IMR-90 (cell line): ENCODE measurements around the gene SUGP2. TPM values are rescaled to one million over a fixed set of nuclear protein-coding genes. Genes with fewer than 3 reads are reported as not detected.

Experiments
- ATAC-seq: fragments of 200-7000 bp; cut with Tn5 transposase; 2 replicates; pipeline ENCODE4 v1.9.1; 2020; ENCODE audit warnings: low read depth, mild to moderate bottlenecking, moderate library complexity
- BruUV-seq: library from RNA; stranded (reverse); fragments of 400-500 nt; replicated peaks from 2 replicates; lab custom pipeline; 2021; lab: Mats Ljungman, UMichigan
- CTCF ChIA-PET: fragments of 300-600 bp; formaldehyde crosslinking; extraction: SDS; loops from one replicate; lab custom pipeline; 2021; ENCODE audit warnings: antibody characterized with exemption; lab: Yijun Ruan, JAX
- POLR2A ChIA-PET: fragments of 300-600 bp; sonication (Branson Sonifier 250); formaldehyde crosslinking; loops from one replicate; lab custom pipeline; 2022; ENCODE audit warnings: antibody characterized with exemption; ENCODE audit not compliant: unreplicated experiment; lab: Charles Lee
- DNase-seq: peaks from one replicate; pipeline ENCODE4 v3.0.0; 2013
- H2AFZ ChIP-seq: replicated peaks from 2 replicates; pipeline ENCODE3; 2013; ENCODE audit warnings: low read length, mild to moderate bottlenecking; ENCODE audit not compliant: poor library complexity
- H2AK5ac ChIP-seq: 2 replicates; pipeline ENCODE4 v1.6.1; 2013; ENCODE audit warnings: low read depth, low read length, inconsistent platforms
- H2AK9ac ChIP-seq: replicated peaks from 2 replicates; pipeline ENCODE3; 2013; ENCODE audit warnings: mild to moderate bottlenecking, low read depth, low read length, moderate library complexity; ENCODE audit not compliant: poor library complexity
- H2BK120ac ChIP-seq: 2 replicates; pipeline ENCODE4 v1.6.1; 2013; ENCODE audit warnings: low read depth, low read length, inconsistent platforms
- H2BK15ac ChIP-seq: 3 replicates; pipeline ENCODE4 v1.6.1; 2013; ENCODE audit warnings: low read depth, low read length, inconsistent platforms
- H2BK20ac ChIP-seq: 2 replicates; pipeline ENCODE4 v1.6.1; 2013; ENCODE audit warnings: low read depth, mild to moderate bottlenecking, inconsistent platforms, low read length, moderate library complexity
- H2BK5ac ChIP-seq: 2 replicates; pipeline ENCODE4 v1.6.1; 2013; ENCODE audit warnings: mild to moderate bottlenecking, low read depth, low read length, inconsistent platforms; ENCODE audit not compliant: poor library complexity, severe bottlenecking
- H3K14ac ChIP-seq: replicated peaks from 2 replicates; pipeline ENCODE4 v1.6.1; 2013; ENCODE audit warnings: low read depth, low read length, inconsistent platforms
- H3K18ac ChIP-seq: 2 replicates; pipeline ENCODE4 v1.6.1; 2013; ENCODE audit warnings: low read depth, low read length, control low read depth
- H3K23ac ChIP-seq: 2 replicates; pipeline ENCODE4 v1.6.1; 2013; ENCODE audit warnings: low read depth, low read length, inconsistent platforms
- H3K27ac ChIP-seq: 2 replicates; pipeline ENCODE4 v1.5.1; 2013; ENCODE audit warnings: mild to moderate bottlenecking, control low read depth, low read length; ENCODE audit not compliant: insufficient read depth
- H3K27me3 ChIP-seq: 2 replicates; pipeline ENCODE4 v1.6.1; 2013; ENCODE audit warnings: low read length; ENCODE audit not compliant: control insufficient read depth, insufficient read depth
- H3K36me3 ChIP-seq: 2 replicates; pipeline ENCODE4 v1.6.1; 2013; ENCODE audit warnings: low read length, mixed read lengths; ENCODE audit not compliant: control insufficient read depth, insufficient read depth
- H3K4ac ChIP-seq: 2 replicates; pipeline ENCODE4 v1.6.1; 2013; ENCODE audit warnings: low read depth, low read length, inconsistent platforms
- H3K4me1 ChIP-seq: 2 replicates; pipeline ENCODE4 v1.6.1; 2013; ENCODE audit warnings: low read length, mixed read lengths; ENCODE audit not compliant: control insufficient read depth, insufficient read depth
- H3K4me2 ChIP-seq: 2 replicates; pipeline ENCODE4 v1.6.1; 2013; ENCODE audit warnings: low read depth, mild to moderate bottlenecking, control low read depth, low read length, moderate library complexity
- H3K4me3 ChIP-seq: 2 replicates; pipeline ENCODE4 v1.5.1; 2013; ENCODE audit warnings: low read depth, mild to moderate bottlenecking, control low read depth, low read length, moderate library complexity; ENCODE audit not compliant: insufficient read depth
- H3K56ac ChIP-seq: 2 replicates; pipeline ENCODE4 v1.6.1; 2013; ENCODE audit warnings: low read length, inconsistent platforms; ENCODE audit not compliant: insufficient read depth; ENCODE audit errors: extremely low read depth
- H3K79me1 ChIP-seq, 2 experiments: 2 replicates each; pipeline ENCODE4 v1.6.1; 2013; ENCODE audit warnings: low read length in 2 of 2, inconsistent platforms in 1 of 2, low read depth in 1 of 2
- H3K9ac ChIP-seq: 2 replicates; pipeline ENCODE4 v1.6.1; 2013; ENCODE audit warnings: low read depth, low read length, control low read depth
- H3K9me1 ChIP-seq: 2 replicates; pipeline ENCODE4 v1.6.1; 2013; ENCODE audit warnings: low read length, inconsistent platforms; ENCODE audit not compliant: insufficient read depth
- H3K9me3 ChIP-seq: 2 replicates; pipeline ENCODE4 v1.6.1; 2013; ENCODE audit warnings: low read length; ENCODE audit not compliant: control insufficient read depth, insufficient read depth
- H4K20me1 ChIP-seq: 2 replicates; pipeline ENCODE4 v1.6.1; 2013; ENCODE audit warnings: low read length, inconsistent platforms; ENCODE audit not compliant: insufficient read depth
- H4K5ac ChIP-seq: 2 replicates; pipeline ENCODE4 v1.6.1; 2013; ENCODE audit warnings: mild to moderate bottlenecking, low read depth, low read length, control low read depth
- H4K8ac ChIP-seq, 2 experiments: 2 replicates each; pipeline ENCODE4 v1.6.1; 2013; ENCODE audit warnings: low read depth in 2 of 2, low read length in 2 of 2, control low read depth in 1 of 2, inconsistent platforms in 1 of 2
- H4K91ac ChIP-seq: 2 replicates; pipeline ENCODE4 v1.6.1; 2013; ENCODE audit warnings: low read depth, low read length, inconsistent platforms; ENCODE audit not compliant: insufficient read depth
- BHLHE40 ChIP-seq: fragments of 150-350 bp; IDR thresholded peaks from 2 replicates; pipeline ENCODE4 v1.6.1; 2016; ENCODE audit warnings: mild to moderate bottlenecking, low read depth, low read length
- CEBPB ChIP-seq: IDR thresholded peaks from 2 replicates; pipeline ENCODE4 v1.6.1; 2012; ENCODE audit warnings: low read depth, low read length, improper control_type of control experiment
- CHD1 ChIP-seq: IDR thresholded peaks from 2 replicates; pipeline ENCODE4 v1.6.1; 2012; ENCODE audit warnings: low read depth, low read length, improper control_type of control experiment
- NFE2L2 ChIP-seq: fragments of 150-350 bp; IDR thresholded peaks from 2 replicates; pipeline ENCODE4 v1.6.1; 2016; ENCODE audit warnings: low read depth, mild to moderate bottlenecking, low read length
- SMC3 ChIP-seq: fragments of 150-350 bp; IDR thresholded peaks from 2 replicates; pipeline ENCODE4 v1.6.1; 2016; ENCODE audit warnings: low read depth, mild to moderate bottlenecking, antibody characterized with exemption, low read length, moderate library complexity
- WGBS, 2 experiments: methylation state at CpG; one replicate each; pipeline versions ENCODE4 v1.1.5 to v1.1.7; 2013; ENCODE audit warnings: missing lambda C conversion rate in 2 of 2; ENCODE audit not compliant: insufficient read length in 1 of 2; ENCODE audit errors: extremely low coverage in 2 of 2; 5-methylcytosine and 5-hydroxymethylcytosine counted together
- dilution Hi-C: fragments of 300-500 bp; cut with HindIII; formaldehyde crosslinking; loops from one replicate; pipeline ENCODE4 v1.14.3; 2018; ENCODE audit warnings: low sequenced_read_pairs; ENCODE audit not compliant: unreplicated experiment
- in situ Hi-C: fragments of 300-500 bp; cut with MboI; formaldehyde crosslinking; loops from 3 replicates; pipeline ENCODE4 v1.14.3; 2019; ENCODE audit warnings: low sequenced_read_pairs, inconsistent platforms, mixed read lengths
- intact Hi-C: fragments of 100-400 bp; cut with micrococcal nuclease; formaldehyde crosslinking; loops from 2 replicates; pipeline ENCODE4 v1.10.0; 2022
- polyA plus RNA-seq, 3 experiments: library from polyadenylated mRNA; depleted of rRNA; stranded (reverse); fragments of >200 nt; gene quantifications; 2 replicates each; pipeline ENCODE4 v1.2.3, GENCODE V29; 2012; ENCODE audit warnings: low replicate concordance in 1 of 3
- total RNA-seq: library from RNA; depleted of rRNA; stranded (reverse); fragments of >200 nt; gene quantifications from 2 replicates; pipeline ENCODE4 v1.2.3, GENCODE V29; 2012

The SUGP2 gene
- total and polyA plus RNA-seq, 2 of the 4 experiments (the other 2 are of a cell fraction) = 25.8 to 69.2 TPM

DNA sequence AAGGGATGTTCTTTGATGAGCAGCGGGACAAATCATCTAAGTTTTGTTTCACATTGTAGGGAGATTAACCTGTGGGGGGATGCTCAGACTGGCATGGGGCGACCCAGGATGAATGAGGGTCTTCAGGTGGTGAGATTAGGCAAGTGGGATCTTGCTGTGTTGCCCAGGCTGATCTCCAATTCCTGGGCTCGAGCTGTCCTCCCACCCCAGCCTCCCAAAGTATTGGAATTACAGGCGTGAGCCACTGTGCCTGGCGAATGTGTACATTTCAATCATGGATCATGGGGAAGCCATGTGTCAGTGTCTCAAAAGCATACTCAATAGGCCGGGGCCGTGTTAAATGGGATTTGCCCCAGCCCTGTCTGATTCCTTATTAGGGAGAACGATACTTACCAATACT lies 38.6 kb upstream of the SUGP2 start:
- dilution Hi-C loops (no loop called here), intact Hi-C loops (no loop called here), in situ Hi-C loops (no loop called here)
- POLR2A ChIA-PET = no interaction called here
- BruUV-seq = no TSS peak
- Histone ChIP-seq H3K4me3 (no peak overlapping the region), H2BK120ac (no peak overlapping the region), H2AK5ac (no peak overlapping the region), H3K14ac (no peak overlapping the region), H3K23ac (no peak overlapping the region), H3K4me2 (no peak overlapping the region), H3K27me3 (no peaks in the 10 kb centered on the region), H3K4ac (no peak overlapping the region), H4K8ac (no peak overlapping the region), H3K27ac (no peak overlapping the region), H3K18ac (no peak overlapping the region), H3K36me3 (peaks cover 2% of the 10 kb centered on the region; the same call in 1 of the 2 replicates), H3K9me3 (no peaks in the 10 kb centered on the region), H2AFZ (no peak overlapping the region), H3K56ac (no peak overlapping the region), H3K9ac (no peak overlapping the region), H4K5ac (no peak overlapping the region), H4K91ac (no peak overlapping the region), H3K79me1 (peaks cover 5 to 15% of the 10 kb centered on the region in 2 experiments; a peak in 3 of 4 replicates), H3K9me1 (peaks cover 12% of the 10 kb centered on the region), H3K4me1 (no peaks in the 10 kb centered on the region), H4K20me1 (no peaks in the 10 kb centered on the region; the same call in 1 of the 2 replicates), H2BK15ac (no peak overlapping the region), H2BK5ac (no peak overlapping the region), H2BK20ac (no peak overlapping the region), H2AK9ac (peak overlapping the region; percentile 70)
- no CpG with 5 or more reads among the region's 8 CpGs for WGBS, 2 experiments
- DNase-seq = no peak
- TF ChIP-seq SMC3 (no peak), CHD1 (no peak), CEBPB (no peak), NFE2L2 (no peak), BHLHE40 (no peak)
- CTCF ChIA-PET = no interaction called here
- ATAC-seq = no peak
